ENCODE measurements around the gene ZNF70.

The ZNF70 gene

DNA sequence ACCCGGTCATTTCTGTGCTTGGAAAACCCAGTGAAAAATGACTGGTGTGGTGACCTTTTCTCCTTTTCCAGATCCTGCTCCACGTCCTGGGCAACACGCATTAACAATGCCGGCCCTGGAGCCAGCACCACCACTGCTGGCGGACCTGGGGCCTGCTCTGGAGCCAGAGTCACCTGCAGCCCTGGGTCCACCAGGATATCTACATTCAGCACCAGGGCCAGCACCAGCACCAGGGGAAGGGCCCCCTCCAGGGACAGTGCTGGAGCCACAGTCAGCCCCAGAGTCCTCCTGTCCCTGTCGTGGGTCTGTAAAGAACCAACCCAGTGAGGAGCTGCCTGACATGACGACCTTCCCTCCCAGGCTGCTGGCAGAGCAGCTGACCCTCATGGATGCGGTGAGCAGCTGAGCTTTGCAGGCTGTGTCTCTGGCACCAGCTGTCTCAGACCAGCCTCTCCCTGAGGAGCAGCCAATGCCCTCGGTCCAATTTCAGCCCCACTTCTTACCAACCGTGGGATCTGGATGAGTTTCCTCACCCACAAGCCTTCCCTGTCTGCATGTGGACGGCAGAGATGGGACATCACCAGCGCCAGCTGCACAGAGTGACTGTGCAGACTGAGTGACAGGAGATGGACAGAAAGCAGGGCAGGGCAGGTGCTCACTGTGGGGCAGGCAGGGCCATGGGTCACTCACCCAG lies 58.2 kb downstream of the ZNF70 start:
- no peak for DNase-seq (ENCODE audit: low spot score)

DNA sequence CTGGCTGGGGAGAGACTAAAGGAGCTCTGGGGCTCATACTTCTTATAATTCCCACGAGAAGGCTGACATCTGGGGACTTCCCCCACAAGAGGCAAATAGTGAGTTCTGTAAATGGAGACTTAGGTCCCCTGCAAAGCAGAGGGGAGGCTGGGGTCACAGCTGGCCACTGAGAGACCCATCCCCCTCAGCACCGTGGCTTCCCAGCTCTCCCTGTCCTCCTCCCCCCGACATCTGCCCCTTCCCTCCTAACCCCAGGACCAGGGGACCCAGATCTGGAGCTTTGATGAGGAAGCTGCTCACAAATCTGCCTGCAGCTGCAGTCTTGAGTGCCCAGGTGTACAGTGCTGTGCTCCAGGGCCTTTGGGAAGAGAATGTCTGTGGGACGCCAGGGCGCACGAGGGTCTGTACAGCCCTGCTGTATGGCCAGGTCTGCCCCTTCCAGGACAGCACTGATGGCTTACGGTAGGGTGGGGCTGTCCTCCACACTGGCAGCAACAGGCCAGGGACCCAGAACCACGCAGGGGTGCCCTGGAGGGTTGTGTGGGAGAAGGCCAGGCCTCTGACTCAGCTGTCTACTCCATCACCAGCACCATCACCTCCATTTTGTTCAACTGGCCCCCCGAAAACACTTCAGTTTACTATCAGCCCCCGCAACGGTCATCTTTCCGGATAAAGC lies 59.0 kb downstream of the ZNF70 start:
- no peak for DNase-seq (ENCODE audit: low spot score)

DNA sequence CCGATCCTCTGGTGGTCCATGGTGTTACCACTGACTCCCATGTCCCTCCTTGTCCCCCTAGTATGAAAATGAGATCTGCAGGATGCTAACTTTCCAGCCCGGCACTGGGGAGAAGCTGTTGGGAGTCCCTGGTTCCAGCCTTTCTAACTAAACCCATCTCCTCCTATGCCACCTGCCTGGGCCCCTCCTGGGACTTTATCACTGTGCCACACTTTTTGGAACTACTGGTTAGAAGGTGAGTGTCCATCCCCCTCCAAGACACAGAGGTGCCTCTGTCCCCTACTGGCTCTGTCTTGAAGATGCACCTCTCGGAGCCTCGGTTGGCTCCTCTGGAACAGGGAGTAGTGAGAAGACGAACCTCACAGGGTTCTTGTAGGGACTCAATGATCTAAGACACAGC lies 60.2 kb downstream of the ZNF70 start, which contains the start of gene RGL4:
TSS of gene RGL4 (plus strand) at position 301 of the 400 bp plus-strand sequence. CDS start 1,018 bp downstream, outside the sequence.
- no peak for DNase-seq (ENCODE audit: low spot score)

DNA sequence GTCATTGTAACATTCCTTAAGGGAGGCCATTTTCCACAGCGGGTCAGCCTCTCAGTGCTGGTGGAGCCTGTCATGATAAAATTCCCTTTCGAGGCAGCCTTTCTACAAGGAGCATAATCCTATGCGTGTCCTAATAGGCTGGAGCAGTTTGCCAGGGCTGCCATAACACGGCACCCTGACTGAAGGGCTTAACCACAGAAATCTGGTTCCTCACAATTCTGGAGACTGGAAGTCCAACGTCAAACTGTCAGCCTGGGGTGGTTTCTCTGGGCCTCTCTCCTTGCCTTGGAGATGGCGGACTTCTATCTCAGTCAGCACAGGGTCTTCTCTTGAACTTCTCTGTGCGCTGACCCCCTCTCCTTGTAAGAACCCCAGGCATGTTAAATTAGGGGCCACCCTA lies 61.5 kb downstream of the ZNF70 start:
- DNase-seq (ENCODE audit: low spot score), result no peak

All from pons (tissue), 1 donor.